GM23248 (cell line): Measurements from ENCODE around the gene RAI1. TPM values are rescaled to one million over a fixed set of nuclear protein-coding genes. Genes with fewer than 3 reads are reported as not detected.

ENCODE experiments used
- DNase-seq: peaks from one replicate; pipeline ENCODE4 v3.0.0-alpha.2; 2015
- H2AFZ ChIP-seq: fragments of 200-600 bp; sonication (generic); 2 replicates; pipeline ENCODE4 v1.6.1; 2016; ENCODE audit warnings: antibody characterized with exemption
- H3F3A ChIP-seq: fragments of 200-600 bp; sonication (generic); 2 replicates; pipeline ENCODE4 v1.6.1; 2016; ENCODE audit warnings: mild to moderate bottlenecking, antibody characterized with exemption, mixed run types; ENCODE audit not compliant: insufficient read depth
- H3K27ac ChIP-seq: fragments of 200-600 bp; sonication (generic); 2 replicates; pipeline ENCODE4 v1.5.1; 2016; ENCODE audit warnings: mild to moderate bottlenecking
- H3K27me3 ChIP-seq: fragments of 200-600 bp; sonication (generic); replicated peaks from 2 replicates; pipeline ENCODE4 v1.6.1; 2016; ENCODE audit warnings: mild to moderate bottlenecking; ENCODE audit not compliant: insufficient read depth
- H3K36me3 ChIP-seq: fragments of 200-600 bp; sonication (generic); 2 replicates; pipeline ENCODE4 v1.6.1; 2016; ENCODE audit warnings: low read depth, mild to moderate bottlenecking
- H3K4me1 ChIP-seq: fragments of 200-600 bp; sonication (generic); 2 replicates; pipeline ENCODE4 v1.6.1; 2016; ENCODE audit warnings: mild to moderate bottlenecking; ENCODE audit not compliant: insufficient read depth
- H3K4me2 ChIP-seq: fragments of 200-600 bp; sonication (generic); one replicate; pipeline ENCODE4 v1.6.1; 2016; ENCODE audit warnings: mild to moderate bottlenecking; ENCODE audit not compliant: unreplicated experiment
- H3K4me3 ChIP-seq: fragments of 200-600 bp; sonication (generic); 2 replicates; pipeline ENCODE4 v1.5.1; 2016; ENCODE audit warnings: mild to moderate bottlenecking
- H3K79me2 ChIP-seq: fragments of 200-600 bp; sonication (generic); 2 replicates; pipeline ENCODE4 v1.6.1; 2016; ENCODE audit warnings: mild to moderate bottlenecking; ENCODE audit not compliant: insufficient read depth
- H3K9ac ChIP-seq: fragments of 200-600 bp; sonication (generic); 2 replicates; pipeline ENCODE4 v1.6.1; 2016; ENCODE audit warnings: mild to moderate bottlenecking
- H3K9me2 ChIP-seq: fragments of 200-600 bp; sonication (generic); 2 replicates; pipeline ENCODE4 v1.6.1; 2016; ENCODE audit warnings: mixed run types, mild to moderate bottlenecking, moderate library complexity; ENCODE audit not compliant: insufficient read depth
- H3K9me3 ChIP-seq: fragments of 200-600 bp; sonication (generic); one replicate; pipeline ENCODE4 v1.6.1; 2017; ENCODE audit warnings: low read depth
- H4K20me1 ChIP-seq: fragments of 200-600 bp; sonication (generic); 2 replicates; pipeline ENCODE4 v1.6.0; 2016; ENCODE audit not compliant: insufficient read depth
- EZH2 ChIP-seq: fragments of 200-600 bp; sonication (generic); IDR thresholded peaks from 2 replicates; pipeline ENCODE4 v1.6.1; 2018; ENCODE audit warnings: antibody characterized with exemption, mild to moderate bottlenecking; ENCODE audit not compliant: insufficient read depth, poor library complexity, severe bottlenecking
- EZH2phosphoT487 ChIP-seq: fragments of 200-600 bp; sonication (generic); IDR thresholded peaks from 2 replicates; pipeline ENCODE4 v1.6.1; 2018; ENCODE audit warnings: antibody characterized with exemption, moderate library complexity, mild to moderate bottlenecking, low read depth; ENCODE audit not compliant: insufficient read depth
- WGBS, 2 experiments: methylation state at CpG; one replicate each; pipeline ENCODE4 v1.1.6; 2015 to 2017; ENCODE audit warnings: low lambda C conversion rate in 2 of 2, low coverage in 1 of 2; ENCODE audit errors: missing lambda C conversion rate in 2 of 2; 5-methylcytosine and 5-hydroxymethylcytosine counted together
- in situ Hi-C: fragments of 300-500 bp; cut with MboI; formaldehyde crosslinking; loops from 2 replicates; pipeline ENCODE4 v1.15.0; 2020
- polyA plus RNA-seq: library from polyadenylated mRNA; unstranded; fragments of >200 nt; fragmentation: Nextera tagmentation; extraction: Ambion mirVana; gene quantifications from 2 replicates; pipeline ENCODE4 v1.2.1, GENCODE V29; 2016
- total RNA-seq: library from RNA; depleted of rRNA; stranded (reverse); fragments of >200 nt; shearing (Covaris generic); gene quantifications from 2 replicates; pipeline ENCODE4 v1.2.3, GENCODE V29; 2014

The RAI1 gene
- total and polyA plus RNA-seq, 2 experiments from 2014 or later = 5.2 to 9.1 TPM

DNA sequence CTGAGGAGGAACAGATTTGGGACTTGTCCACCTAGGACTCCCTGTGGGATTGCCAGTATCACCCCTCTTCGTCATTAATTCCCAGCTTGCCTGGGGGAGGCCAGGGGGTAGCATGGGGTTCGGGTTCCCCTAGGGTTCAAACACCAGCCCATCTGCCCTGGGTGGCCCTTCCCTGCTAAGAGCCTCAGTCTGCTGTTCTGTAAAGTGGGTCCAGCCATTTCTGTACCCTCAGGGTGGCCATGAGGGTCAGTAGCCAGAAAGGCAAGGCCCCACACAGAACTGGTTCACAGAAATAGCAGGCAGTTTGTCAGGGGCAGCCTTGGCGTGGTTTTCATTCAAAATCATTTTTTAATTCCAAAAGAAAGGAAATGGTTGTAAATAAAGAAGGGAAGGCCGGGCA lies 62.9 kb downstream of the RAI1 start:
- Histone ChIP-seq H3K4me1 (peaks cover 39% of the 10 kb centered on the region), H3K9ac (no peak overlapping the region), H3K9me3 (no peaks in the 10 kb centered on the region), H3K27me3 (no peaks in the 10 kb centered on the region), H3K9me2 (no peaks in the 10 kb centered on the region), H3K27ac (no peak overlapping the region), H3K4me3 (no peak overlapping the region), H3K79me2 (peaks cover 94% of the 10 kb centered on the region), H2AFZ (no peak overlapping the region), H3F3A (no peaks in the 10 kb centered on the region), H3K36me3 (no peaks in the 10 kb centered on the region), H4K20me1 (no peaks in the 10 kb centered on the region), H3K4me2 (no peak overlapping the region)
- 82 to 88% methylated on average over 4 of the region's 4 CpGs for WGBS, 2 experiments
- no peak for DNase-seq
- no peak for TF ChIP-seq EZH2phosphoT487
- TF ChIP-seq EZH2 = no peak
- in situ Hi-C loops = no loop called here

DNA sequence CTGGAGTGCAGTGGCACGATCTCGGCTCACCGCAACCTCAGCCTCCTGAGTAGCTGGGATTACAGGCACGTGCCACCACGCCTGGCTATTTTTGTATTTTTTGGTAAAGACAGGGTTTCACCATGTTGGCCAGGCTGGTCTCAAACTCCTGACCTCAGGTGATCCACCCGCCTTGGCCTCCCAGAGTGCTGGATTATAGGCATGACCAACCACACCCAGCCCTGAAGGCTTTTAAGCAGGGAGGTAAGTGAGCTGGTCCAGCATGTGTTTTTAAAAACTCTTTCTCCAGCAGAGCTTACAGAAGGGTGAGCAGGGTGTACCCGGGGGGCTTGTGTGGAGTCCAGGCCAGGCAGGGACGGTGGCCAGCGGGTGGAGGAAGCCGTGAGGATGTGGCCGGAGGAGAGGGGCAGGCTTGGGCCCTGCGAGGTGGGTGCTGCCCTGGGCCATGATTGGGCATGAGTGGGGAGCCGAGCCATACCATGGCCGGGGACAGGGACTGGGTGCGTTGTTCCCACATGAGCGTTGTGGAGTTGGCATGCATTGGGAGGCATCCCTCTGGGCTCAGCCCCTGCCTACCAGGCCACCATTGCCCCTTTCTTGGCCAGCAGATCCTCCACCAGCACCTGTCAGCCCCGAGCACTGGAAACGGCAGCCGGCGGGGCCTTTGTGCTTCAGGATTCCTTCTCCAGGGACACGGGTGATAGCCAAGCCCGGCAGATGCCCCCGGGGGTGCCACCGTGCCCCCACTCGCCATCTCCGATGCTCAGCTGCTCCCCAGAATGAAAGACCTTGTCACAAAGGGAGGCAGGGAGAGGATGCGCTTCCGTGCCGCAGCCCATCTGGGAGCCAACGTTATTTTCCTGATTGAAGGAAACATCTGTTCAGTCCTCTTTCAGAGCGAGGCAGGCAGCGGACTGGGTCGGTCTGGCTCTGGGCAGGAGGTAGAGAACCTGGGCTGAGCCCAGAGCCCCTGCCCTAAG lies 64.5 kb downstream of the RAI1 start:
- Histone ChIP-seq H3F3A (no peaks in the 10 kb centered on the region), H4K20me1 (no peaks in the 10 kb centered on the region), H3K79me2 (peaks cover 95% of the 10 kb centered on the region), H3K9me2 (no peaks in the 10 kb centered on the region), H3K9me3 (no peaks in the 10 kb centered on the region), H3K27ac (no peak overlapping the region), H3K9ac (no peak overlapping the region), H3K36me3 (no peaks in the 10 kb centered on the region), H3K4me2 (no peak overlapping the region), H3K4me3 (no peak overlapping the region), H2AFZ (no peak overlapping the region), H3K27me3 (no peaks in the 10 kb centered on the region), H3K4me1 (peaks cover 27% of the 10 kb centered on the region)
- TF ChIP-seq EZH2phosphoT487 (no peak), EZH2 (no peak)
- WGBS, 2 experiments = 87% methylated on average over 30 to 33 of the region's 33 CpGs
- DNase-seq = no peak
- in situ Hi-C loops = no loop called here

DNA sequence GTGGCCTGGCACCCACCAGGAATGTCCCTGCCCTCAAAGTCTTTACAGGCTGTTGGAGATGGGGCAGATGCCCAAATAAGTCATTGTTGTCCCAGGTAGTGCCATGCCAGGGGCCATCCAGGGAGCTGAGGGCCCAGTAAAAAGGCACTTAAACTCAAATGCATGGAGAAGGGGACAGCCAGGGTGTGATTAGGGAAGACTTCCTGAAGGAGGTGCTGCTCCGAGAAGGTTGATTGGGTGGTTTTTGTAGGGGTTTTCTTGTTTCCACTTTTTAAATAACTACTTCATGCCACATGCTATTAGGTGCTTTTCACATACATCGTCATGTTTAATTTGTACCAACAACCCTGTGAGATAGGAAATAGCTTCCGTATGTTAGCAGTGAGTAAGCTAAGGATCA lies 66.9 kb downstream of the RAI1 start:
- 80% methylated on average over 3 of the region's 3 CpGs for WGBS, 2 experiments
- Histone ChIP-seq H2AFZ (no peak overlapping the region), H3K27ac (no peak overlapping the region), H3K4me3 (no peak overlapping the region), H3K27me3 (no peaks in the 10 kb centered on the region), H4K20me1 (no peaks in the 10 kb centered on the region), H3K4me1 (peaks cover 20% of the 10 kb centered on the region), H3K9me3 (no peaks in the 10 kb centered on the region), H3K9me2 (no peaks in the 10 kb centered on the region), H3K9ac (no peak overlapping the region), H3K79me2 (peaks cover 93% of the 10 kb centered on the region), H3K36me3 (no peaks in the 10 kb centered on the region), H3K4me2 (no peak overlapping the region), H3F3A (0 out of 2 replicates have a peak, but pooled peaks cover 4% of the 10 kb centered on the region)
- no peak for DNase-seq
- in situ Hi-C loops = no loop called here
- no peak for TF ChIP-seq EZH2
- TF ChIP-seq EZH2phosphoT487 = no peak

DNA sequence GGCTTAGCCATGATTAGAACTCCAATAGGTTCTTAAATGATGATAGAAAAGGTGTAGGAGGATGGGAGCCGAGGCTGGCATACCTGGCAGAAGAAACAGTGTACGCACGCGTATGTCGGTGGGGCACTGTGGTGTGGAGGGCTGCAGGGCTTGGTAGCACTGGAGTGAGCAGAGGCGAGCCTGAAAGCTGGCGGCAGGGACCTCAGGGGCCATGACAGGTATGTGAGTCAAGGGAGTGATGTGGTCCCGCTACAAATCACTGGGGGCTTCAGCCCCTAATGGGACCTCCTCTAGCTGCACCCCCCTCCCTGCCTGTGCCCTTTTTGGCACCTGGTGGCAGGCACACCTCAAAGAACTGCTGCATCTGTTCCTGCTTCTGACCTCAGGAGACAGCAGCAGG lies 67.3 kb downstream of the RAI1 start:
- TF ChIP-seq EZH2 (no peak), EZH2phosphoT487 (no peak)
- H3K79me2 ChIP-seq = peaks cover 93% of the 10 kb centered on the region

More for the DNA sequence above, 67.3 kb downstream of the RAI1 start:
- Histone ChIP-seq H3K4me2 (no peak overlapping the region), H3F3A (peaks cover 4% of the 10 kb centered on the region; the same call in 1 of the 2 replicates), H3K9me2 (no peaks in the 10 kb centered on the region), H3K27ac (no peak overlapping the region), H3K4me1 (peaks cover 23% of the 10 kb centered on the region), H3K9me3 (no peaks in the 10 kb centered on the region), H4K20me1 (no peaks in the 10 kb centered on the region), H2AFZ (no peak overlapping the region), H3K27me3 (no peaks in the 10 kb centered on the region), H3K36me3 (no peaks in the 10 kb centered on the region), H3K9ac (no peak overlapping the region), H3K4me3 (no peak overlapping the region)
- no peak for DNase-seq
- in situ Hi-C loops = no loop called here
- WGBS, 2 experiments = 88 to 90% methylated on average over 7 to 8 of the region's 8 CpGs
